GM18517 (cell line): ENCODE results near the gene WASF3.

ENCODE experiments used
- ATAC-seq: cut with Tn5 transposase; IDR thresholded peaks from one replicate; pipeline ENCODE4 v1.9.1; 2021; ENCODE audit warnings: mild to moderate bottlenecking, moderate library complexity; ENCODE audit not compliant: unreplicated experiment

Gene WASF3

GRCh38 chr13:26678330-26678729 lies 120.8 kb downstream of the WASF3 start:
- no peak for ATAC-seq

DNA sequence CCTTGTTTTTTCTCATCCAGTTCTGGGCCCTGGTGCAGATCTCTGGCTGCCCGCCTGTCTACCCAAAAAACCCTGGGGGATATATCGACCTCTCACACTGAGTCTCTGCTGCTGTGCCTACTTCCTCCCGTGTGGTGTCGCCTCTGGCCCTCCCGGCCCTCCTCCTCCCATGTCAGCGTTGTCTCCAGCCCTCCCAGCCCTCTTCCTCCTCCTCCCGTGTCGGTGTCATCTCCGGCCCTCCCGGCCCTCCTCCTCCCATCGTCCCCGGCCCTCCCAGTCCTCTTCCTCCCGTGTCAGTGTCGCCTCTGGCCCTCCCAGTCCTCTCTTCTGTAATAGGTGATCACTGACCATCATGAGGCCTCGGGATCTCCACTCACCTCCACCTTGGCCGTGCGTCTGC lies 121.3 kb downstream of the WASF3 start:
- ATAC-seq, result no peak

DNA sequence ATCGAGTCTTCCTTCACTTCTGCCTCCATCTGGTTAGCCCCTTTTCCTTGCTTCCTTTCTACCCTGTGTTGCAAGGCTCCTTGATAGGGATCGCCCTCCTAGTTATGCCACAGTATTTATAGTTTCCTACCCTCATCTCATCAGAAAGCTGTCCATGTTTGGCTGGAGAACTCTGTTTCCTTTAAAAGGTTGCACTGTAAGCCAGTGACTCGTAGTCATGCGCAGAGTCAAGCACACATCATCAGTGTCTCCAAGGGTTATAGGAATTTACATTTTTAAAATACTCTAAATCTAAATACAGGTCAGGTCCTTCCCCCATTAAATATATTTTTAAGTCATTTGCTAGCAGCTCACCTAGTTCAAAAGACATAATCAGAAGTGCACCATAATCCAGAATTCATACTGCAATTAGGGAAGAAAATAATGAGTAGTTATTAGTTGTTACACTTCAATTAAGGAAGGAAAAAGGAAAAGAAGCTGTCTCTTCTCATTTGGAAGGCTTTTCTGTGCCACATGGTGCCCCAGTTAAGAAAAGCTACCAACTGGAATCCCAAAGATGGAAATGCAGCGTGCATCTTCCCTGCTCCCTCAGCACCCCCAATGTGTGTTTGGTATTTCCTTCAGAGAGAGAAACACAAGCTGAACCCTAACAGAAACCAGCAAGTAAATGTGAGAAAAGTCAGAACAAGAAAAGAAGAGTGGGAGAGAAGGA lies 122.1 kb downstream of the WASF3 start:
- ATAC-seq, result no peak

DNA sequence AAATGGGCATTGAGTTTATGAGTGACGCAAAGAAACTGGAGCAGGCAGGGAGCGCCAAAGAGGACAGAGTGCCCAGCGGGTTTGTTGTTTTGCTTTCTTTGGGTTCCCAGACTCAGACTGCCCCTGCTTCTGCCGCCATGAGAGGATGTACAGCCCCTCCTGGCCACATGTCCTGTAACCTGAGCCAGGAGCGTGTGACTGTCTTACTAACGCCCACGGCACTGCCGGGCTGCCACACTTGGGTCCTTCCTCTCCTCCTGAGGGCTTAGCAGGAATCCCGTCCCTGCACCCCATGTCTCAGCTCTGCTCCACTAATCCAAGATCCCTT lies 122.6 kb downstream of the WASF3 start:
- no peak for ATAC-seq

GRCh38 chr13:26680572-26680971 lies 123.1 kb downstream of the WASF3 start:
- no peak for ATAC-seq

DNA sequence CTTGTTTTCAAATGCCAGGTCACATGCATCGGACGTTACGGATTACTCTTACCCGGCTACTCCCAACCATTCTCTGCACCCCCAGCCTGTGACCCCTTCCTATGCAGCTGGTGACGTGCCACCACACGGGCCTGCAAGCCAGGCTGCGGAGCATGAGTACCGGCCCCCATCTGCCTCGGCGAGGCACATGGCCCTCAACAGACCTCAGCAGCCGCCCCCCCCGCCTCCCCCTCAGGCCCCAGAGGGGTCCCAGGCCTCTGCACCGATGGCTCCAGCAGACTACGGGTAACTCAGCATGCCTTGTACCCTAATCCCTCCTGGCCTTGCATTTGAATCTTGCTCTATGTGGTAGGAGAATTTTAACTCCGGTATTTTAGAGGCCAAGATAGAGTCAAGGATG lies 123.6 kb downstream of the WASF3 start:
- no peak for ATAC-seq

- no peak for ATAC-seq
Measured at GRCh38 chr13:26682606-26683005, 125.1 kb downstream of the WASF3 start.

GRCh38 chr13:26685606-26686005 lies 128.1 kb downstream of the WASF3 start:
- no peak for ATAC-seq

DNA sequence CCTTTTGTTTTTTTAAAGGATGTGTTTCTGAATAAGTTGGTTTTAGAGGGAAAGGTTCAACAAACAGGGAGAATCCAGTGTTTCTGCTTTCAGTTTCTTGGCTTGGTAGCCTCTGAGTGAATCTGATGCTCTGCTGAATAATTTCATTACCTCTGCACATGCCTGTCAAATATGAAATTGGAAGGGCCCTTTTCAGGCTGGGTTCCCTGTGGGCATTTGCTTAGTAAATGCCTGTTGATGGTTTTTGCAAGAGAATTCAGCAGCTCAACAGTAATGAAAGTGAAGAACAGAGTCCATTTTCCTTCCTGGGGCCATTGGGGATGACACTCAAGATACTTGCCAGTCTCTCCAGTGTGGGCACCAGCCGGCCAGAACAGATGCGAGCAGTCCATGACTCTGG lies 128.8 kb downstream of the WASF3 start:
- no peak for ATAC-seq

- no peak for ATAC-seq
Measured at GRCh38 chr13:26688286-26688685, 130.8 kb downstream of the WASF3 start.

DNA sequence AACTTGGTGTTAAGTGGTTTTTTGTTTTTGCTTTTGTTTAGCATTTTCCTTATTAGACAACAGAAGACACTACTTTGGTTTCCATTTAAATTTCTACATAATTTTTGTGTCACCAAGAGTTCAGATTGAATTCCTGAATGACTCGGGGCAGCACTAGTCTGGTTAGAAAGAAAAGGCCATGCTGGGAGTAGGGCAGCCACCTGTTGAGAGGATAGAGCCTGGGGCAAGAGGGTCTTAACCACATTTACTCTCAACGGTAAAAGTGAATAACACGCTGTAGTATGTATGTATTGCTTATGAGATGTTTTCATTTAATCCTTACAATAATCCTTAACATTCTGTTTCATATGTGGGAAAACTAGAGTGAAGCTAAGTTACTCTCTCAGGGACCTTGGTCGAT lies 131.5 kb downstream of the WASF3 start:
- ATAC-seq, result no peak

- ATAC-seq, result no peak
Measured at GRCh38 chr13:26693749-26694463, 136.4 kb downstream of the WASF3 start.

GRCh38 chr13:26694609-26695359 lies 137.3 kb downstream of the WASF3 start:
- no peak for ATAC-seq

GRCh38 chr13:26695360-26695705 lies 137.8 kb downstream of the WASF3 start:
- ATAC-seq, result no peak

DNA sequence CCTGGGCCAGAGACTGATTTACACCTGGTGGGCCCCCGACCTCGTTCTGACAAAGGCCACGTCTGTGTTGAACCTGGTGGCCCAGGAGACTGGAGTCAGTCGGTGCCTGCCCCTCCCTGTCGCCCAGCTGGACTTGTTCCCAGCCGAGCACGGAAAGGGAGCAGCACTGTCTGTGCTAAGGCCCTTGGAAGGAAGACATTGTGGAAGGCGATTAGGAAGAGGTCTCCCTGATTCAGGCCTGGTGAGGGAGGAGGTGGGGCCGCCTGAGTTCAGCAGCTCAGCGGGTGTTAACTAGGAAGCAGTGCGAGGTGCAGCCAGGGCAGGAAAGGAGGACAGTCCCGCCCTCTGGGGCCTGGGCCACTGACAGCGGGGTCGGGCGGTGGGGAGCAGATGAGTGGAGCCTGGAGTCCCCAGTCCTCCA lies 138.4 kb downstream of the WASF3 start:
- ATAC-seq, result no peak

DNA sequence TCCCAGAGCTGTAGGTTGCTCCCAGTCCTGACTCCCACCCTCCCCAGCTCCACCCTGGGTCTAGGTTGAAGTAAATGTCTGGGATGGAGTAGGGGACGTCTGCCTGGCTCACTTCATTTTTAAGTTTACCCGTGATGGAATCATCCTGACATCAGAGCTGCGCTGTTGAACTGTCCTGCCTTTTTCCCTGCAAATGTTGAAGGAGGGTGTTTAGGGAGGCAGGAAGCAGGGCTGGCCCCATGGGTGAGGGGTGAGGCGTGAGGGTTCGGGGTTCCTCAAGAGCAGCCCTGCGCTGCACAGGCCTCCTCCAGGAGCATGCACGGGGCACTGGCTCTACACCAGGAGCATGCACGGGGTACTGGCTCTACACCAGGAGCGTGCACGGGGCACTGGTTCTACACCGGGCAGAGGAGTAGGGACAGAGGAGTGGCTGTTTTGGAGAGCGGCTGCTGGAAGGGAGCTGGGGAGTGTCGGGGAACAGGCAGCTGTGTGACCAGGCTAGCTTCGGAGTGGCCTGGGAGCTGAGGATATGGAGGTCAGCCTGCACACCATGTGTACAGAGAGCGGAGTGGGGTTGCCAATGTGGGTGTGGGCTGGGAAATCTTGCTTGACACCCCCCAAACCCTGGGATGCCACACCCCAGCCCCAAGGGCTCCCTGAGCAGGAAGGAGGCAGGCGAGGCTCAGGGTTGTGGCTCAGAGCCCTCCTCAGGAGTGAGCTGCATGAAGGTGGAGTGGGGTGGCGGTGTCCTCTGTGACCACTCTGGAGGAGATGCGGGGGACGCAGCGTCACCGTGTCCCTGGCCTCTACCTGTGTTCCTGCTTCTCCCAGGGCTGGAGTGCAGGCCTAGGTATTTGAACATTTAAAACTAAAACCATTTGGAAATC lies 139.8 kb downstream of the WASF3 start:
- ATAC-seq, result no peak

DNA sequence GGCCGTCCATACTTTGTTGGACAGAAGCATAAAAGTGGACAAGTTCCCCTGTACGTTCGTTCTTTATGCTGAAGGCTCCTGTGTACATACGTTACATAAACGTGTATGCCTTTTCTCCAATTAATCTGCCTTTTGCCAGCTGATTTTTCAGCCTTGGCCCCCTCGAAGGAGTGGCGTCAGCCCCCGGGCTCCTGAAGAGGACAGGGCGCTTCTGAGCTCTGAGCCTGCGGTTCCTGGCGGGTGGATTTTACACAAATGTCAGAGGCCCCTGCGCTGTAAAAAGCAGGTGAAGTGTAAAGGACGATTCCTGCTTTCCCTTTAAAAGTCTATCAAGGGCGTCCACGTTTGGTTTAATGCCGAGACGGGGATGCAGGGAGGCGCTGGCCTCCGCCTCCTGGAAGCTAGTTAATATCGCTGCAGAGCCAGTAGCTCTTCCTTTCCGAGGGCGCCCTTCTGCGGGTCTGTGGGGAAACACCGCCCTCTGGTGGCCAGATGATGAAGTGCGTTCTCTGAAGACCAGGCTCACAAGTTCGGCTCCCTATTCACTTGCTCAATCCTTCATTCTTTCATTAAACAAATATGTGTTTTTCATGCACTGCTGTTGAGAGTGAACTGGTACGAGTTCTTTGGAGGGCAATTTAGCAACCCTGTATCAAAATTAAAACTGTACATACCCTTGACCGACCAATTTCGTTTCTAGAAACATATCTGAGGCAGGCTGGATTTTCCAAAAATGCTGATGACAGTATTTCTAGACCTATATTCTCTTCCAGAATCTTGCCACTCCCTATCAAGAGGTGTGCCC lies 141.1 kb downstream of the WASF3 start:
- ATAC-seq, result no peak

DNA sequence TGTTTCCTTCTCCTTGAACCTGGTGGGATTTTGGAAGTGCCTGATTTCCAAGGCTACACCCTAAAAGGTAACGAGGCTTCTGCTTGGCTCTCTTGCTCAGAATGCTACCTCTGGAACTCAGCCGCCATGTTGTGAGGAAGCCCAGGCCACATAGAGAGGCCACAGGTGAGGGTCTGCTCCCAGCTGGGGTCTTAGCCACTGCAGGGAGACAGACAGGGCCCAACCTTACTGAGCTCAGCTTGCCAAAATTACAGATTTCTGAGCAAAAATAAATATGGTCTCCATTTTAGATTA lies 141.7 kb downstream of the WASF3 start:
- ATAC-seq, result no peak

DNA sequence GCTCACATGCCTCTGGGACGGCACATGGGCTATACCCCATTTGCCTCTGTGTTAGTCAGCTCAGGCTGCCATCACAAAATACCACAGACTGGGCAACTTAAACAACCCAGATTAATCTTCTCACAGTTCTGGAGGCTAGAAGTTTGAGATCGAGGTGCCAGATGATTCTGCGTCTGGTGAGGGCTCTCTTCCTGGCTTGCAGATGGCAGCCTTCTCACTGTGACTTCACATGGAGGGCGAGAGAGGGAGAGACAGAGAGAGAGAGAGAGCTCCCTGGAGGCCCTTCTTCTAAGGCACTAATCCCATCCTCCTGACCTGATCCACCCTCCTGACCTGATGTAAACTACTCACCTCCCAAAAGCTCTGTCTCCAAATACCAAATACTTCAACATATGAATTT lies 148.1 kb downstream of the WASF3 start:
- ATAC-seq, result no peak

DNA sequence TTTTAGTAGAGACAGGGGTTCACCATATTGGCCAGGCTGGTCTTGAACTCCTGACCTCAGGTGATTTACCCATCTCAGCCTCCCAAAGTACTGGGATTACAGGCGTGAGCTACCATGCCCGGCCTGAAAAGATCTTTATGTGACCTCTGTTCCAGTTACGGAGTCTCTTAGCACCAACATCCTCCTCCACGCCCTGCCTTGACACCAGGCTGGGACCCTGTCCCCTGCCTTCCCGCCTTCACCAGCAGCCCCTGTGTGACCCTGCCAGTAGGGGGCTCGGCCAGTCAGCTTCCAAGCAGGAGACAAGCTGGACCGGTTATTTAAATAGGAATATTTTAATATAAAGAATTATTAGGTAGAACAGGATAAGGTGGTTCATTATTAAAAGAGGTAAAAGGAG lies 148.9 kb downstream of the WASF3 start:
- no peak for ATAC-seq
